Caco-2 (cell line): Measurements from ENCODE around the gene TMED5. TPM values are rescaled to one million over a fixed set of nuclear protein-coding genes. Genes with fewer than 3 reads are reported as not detected.

Experiments
- BruUV-seq: library from RNA; stranded (reverse); fragments of 400-500 nt; replicated peaks from 2 replicates; lab custom pipeline; 2021; lab: Mats Ljungman, UMichigan
- CTCF ChIA-PET: fragments of 300-600 bp; sonication (Branson Sonifier 250); formaldehyde crosslinking; loops from one replicate; lab custom pipeline; 2022; ENCODE audit warnings: antibody characterized with exemption; lab: Charles Lee
- POLR2A ChIA-PET: fragments of 300-600 bp; sonication (Branson Sonifier 250); formaldehyde crosslinking; loops from one replicate; lab custom pipeline; 2022; ENCODE audit warnings: antibody characterized with exemption; lab: Charles Lee
- DNase-seq, 2 experiments: peaks; one replicate each; pipeline versions ENCODE4 v3.0.0 to v3.0.0-alpha.2; 2020 to 2022
- H3K27me3 ChIP-seq: replicated peaks from 2 replicates; pipeline ENCODE4 v1.6.0; 2011; ENCODE audit warnings: low read length; ENCODE audit not compliant: control insufficient read depth, insufficient read depth
- H3K36me3 ChIP-seq: 2 replicates; pipeline ENCODE4 v1.5.1; 2011; ENCODE audit warnings: low read length; ENCODE audit not compliant: control insufficient read depth, insufficient read depth
- H3K4me1 ChIP-seq: fragments of 250-450 bp; sonication (Bioruptor Pico); 2 replicates; pipeline ENCODE4 v1.5.1; 2020; ENCODE audit warnings: mild to moderate bottlenecking
- H3K4me3 ChIP-seq: 2 replicates; pipeline ENCODE4 v1.5.1; 2011; ENCODE audit warnings: low read depth, mild to moderate bottlenecking, control low read depth, low read length
- H3K9me3 ChIP-seq: fragments of 250-450 bp; sonication (Bioruptor Pico); 2 replicates; pipeline ENCODE4 v1.5.1; 2020; ENCODE audit warnings: mild to moderate bottlenecking, moderate library complexity
- H3K27ac Mint-ChIP-seq: one replicate; pipeline ENCODE4 v1.8.0; 2022; ENCODE audit warnings: mixed read lengths; ENCODE audit not compliant: unreplicated experiment
- H3K27me3 Mint-ChIP-seq: one replicate; pipeline ENCODE4 v1.8.0; 2022; ENCODE audit warnings: mixed read lengths; ENCODE audit not compliant: insufficient read depth, unreplicated experiment
- H3K36me3 Mint-ChIP-seq: one replicate; pipeline ENCODE4 v1.8.0; 2022; ENCODE audit warnings: mild to moderate bottlenecking, mixed read lengths; ENCODE audit not compliant: insufficient read depth, unreplicated experiment
- H3K4me1 Mint-ChIP-seq: one replicate; pipeline ENCODE4 v1.8.0; 2022; ENCODE audit warnings: low read depth, mixed read lengths; ENCODE audit not compliant: unreplicated experiment
- H3K4me3 Mint-ChIP-seq: one replicate; pipeline ENCODE4 v1.8.0; 2022; ENCODE audit warnings: mild to moderate bottlenecking, moderate library complexity, mixed read lengths; ENCODE audit not compliant: unreplicated experiment
- H3K9me3 Mint-ChIP-seq: one replicate; pipeline ENCODE4 v1.8.0; 2022; ENCODE audit warnings: mixed read lengths; ENCODE audit not compliant: unreplicated experiment
- intact Hi-C: fragments of 100-400 bp; cut with micrococcal nuclease; formaldehyde crosslinking; loops from one replicate; pipeline ENCODE4 v1.10.0; 2022; ENCODE audit not compliant: unreplicated experiment
- total RNA-seq: library from RNA; stranded (reverse); gene quantifications from 2 replicates; pipeline ENCODE4 v1.2.3, GENCODE V29; 2022
- TF ChIP-seq, protein P1 (sequence below), 2 experiments: fragments of 200-600 bp in 1 of 2; IDR thresholded peaks; 1 replicate in 1 of 2; 2 replicates in 1 of 2; pipeline versions ENCODE4 v1.5.1 to v1.8.0; 2011 to 2022; ENCODE audit warnings: antibody characterized with exemption in 1 of 2, control low read depth in 1 of 2, inconsistent platforms in 1 of 2, low read depth in 1 of 2, low read length in 1 of 2, mild to moderate bottlenecking in 1 of 2, moderate library complexity in 1 of 2; ENCODE audit not compliant: insufficient read depth in 1 of 2, severe bottlenecking in 1 of 2, unreplicated experiment in 1 of 2

The TMED5 gene
- total RNA-seq, 1 experiment from 2014 or later: 52.6 TPM

DNA sequence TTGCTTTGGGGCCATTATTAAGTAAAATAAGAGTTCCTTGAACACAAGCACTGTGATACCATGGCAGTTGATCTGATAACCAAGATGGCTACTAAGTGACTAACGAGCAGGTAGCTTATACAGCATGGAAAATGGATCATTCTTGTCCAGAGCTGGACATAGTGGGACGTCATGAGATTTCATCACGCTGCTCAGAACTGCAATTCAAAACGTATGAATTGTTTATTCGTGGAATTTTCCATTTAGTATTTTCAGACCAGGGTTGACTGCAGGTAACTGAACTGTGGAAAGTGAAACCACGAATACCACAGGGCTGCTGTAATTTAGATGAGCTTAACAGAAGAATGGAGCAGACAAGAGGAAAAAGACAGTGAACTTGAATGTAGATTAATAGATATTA, 39.2 kb upstream of the TMED5 start:
- intact Hi-C loops: no loop called here
- Mint-ChIP-seq H3K36me3 (peaks cover 6% of the 10 kb centered on the region), H3K27ac (no peak overlapping the region), H3K4me1 (no peaks in the 10 kb centered on the region), H3K9me3 (no peaks in the 10 kb centered on the region), H3K27me3 (no peaks in the 10 kb centered on the region), H3K4me3 (no peak overlapping the region)
- TF ChIP-seq, protein P1, sequence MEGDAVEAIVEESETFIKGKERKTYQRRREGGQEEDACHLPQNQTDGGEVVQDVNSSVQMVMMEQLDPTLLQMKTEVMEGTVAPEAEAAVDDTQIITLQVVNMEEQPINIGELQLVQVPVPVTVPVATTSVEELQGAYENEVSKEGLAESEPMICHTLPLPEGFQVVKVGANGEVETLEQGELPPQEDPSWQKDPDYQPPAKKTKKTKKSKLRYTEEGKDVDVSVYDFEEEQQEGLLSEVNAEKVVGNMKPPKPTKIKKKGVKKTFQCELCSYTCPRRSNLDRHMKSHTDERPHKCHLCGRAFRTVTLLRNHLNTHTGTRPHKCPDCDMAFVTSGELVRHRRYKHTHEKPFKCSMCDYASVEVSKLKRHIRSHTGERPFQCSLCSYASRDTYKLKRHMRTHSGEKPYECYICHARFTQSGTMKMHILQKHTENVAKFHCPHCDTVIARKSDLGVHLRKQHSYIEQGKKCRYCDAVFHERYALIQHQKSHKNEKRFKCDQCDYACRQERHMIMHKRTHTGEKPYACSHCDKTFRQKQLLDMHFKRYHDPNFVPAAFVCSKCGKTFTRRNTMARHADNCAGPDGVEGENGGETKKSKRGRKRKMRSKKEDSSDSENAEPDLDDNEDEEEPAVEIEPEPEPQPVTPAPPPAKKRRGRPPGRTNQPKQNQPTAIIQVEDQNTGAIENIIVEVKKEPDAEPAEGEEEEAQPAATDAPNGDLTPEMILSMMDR (IDR thresholded peaks at IDR 0.05; ENCODE audit: insufficient read depth in 1 of 2, low read depth in 1 of 2, low read length in 1 of 2, severe bottlenecking in 1 of 2, unreplicated experiment in 1 of 2): no peak
- no peak overlapping the region for H3K4me3 ChIP-seq
- H3K27me3 ChIP-seq: no peaks in the 10 kb centered on the region
- ChIA-PET CTCF (no interaction called here), POLR2A (no interaction called here)
- no peaks in the 10 kb centered on the region for H3K4me1 ChIP-seq
- BruUV-seq: no TSS peak
- H3K36me3 ChIP-seq: no peaks in the 10 kb centered on the region
- no peaks in the 10 kb centered on the region for H3K9me3 ChIP-seq
- DNase-seq: no peak

DNA sequence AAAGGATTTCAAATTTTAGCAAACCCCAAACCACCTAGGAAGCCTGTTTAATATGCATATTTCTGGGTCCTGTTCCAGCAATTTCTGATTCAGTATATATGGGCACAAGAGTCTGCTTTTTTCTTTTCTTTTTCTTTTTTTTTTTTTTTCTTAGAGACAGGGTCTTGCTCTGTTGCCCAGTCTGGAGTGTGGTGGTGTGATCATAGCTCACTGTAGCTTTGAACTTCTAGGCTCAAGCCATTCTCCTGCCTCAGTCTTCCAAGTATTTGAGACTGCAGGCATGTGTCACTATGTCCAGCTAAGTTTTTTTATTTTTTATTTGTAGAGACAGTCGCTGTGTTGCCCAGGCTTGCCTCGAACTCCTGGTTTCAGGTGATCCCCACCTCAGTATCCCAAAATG, 35.1 kb upstream of the TMED5 start:
- no peak for DNase-seq
- POLR2A ChIA-PET: no interaction called here

DNA sequence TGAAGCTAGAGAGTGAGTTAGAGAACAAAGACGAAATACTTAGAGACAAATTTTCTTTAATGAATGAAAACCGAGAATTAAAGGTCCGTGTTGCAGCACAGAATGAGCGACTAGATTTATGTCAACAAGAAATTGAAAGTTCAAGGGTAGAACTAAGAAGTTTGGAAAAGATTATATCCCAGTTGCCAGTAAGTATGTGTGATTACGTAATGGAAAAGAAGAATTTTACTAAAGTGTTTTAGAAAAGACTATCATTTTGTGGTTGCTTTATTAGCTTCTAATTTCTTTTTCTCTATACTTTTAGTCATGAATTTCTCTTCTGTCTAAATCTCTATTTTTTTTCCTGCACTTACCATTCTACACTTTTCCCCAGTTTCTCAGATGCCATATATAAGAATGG, 27.0 kb upstream of the TMED5 start:
- Histone ChIP-seq H3K4me3 (no peak overlapping the region), H3K9me3 (no peaks in the 10 kb centered on the region), H3K27me3 (no peaks in the 10 kb centered on the region), H3K36me3 (no peaks in the 10 kb centered on the region), H3K4me1 (no peaks in the 10 kb centered on the region)
- intact Hi-C loops: no loop called here
- BruUV-seq: no TSS peak
- no peak overlapping the region for H3K4me3 Mint-ChIP-seq
- no peak for DNase-seq
- H3K4me1 Mint-ChIP-seq: no peaks in the 10 kb centered on the region
- no peaks in the 10 kb centered on the region for H3K36me3 Mint-ChIP-seq
- POLR2A ChIA-PET: no interaction called here
- no peaks in the 10 kb centered on the region for H3K27me3 Mint-ChIP-seq
- CTCF ChIA-PET: no interaction called here
- no peak overlapping the region for H3K27ac Mint-ChIP-seq
- TF ChIP-seq, protein P1 (IDR thresholded peaks at IDR 0.05; ENCODE audit: insufficient read depth in 1 of 2, low read depth in 1 of 2, low read length in 1 of 2, severe bottlenecking in 1 of 2, unreplicated experiment in 1 of 2): no peak
- no peaks in the 10 kb centered on the region for H3K9me3 Mint-ChIP-seq

More for the DNA sequence above, 35.1 kb upstream of the TMED5 start:
- BruUV-seq: no TSS peak
- Histone ChIP-seq H3K4me3 (no peak overlapping the region), H3K9me3 (no peaks in the 10 kb centered on the region), H3K4me1 (no peaks in the 10 kb centered on the region), H3K27me3 (no peaks in the 10 kb centered on the region), H3K36me3 (no peaks in the 10 kb centered on the region)
- no peaks in the 10 kb centered on the region for H3K36me3 Mint-ChIP-seq
- CTCF ChIA-PET: no interaction called here
- H3K27me3 Mint-ChIP-seq: no peaks in the 10 kb centered on the region
- no peak overlapping the region for H3K27ac Mint-ChIP-seq
- intact Hi-C loops: no loop called here
- H3K4me3 Mint-ChIP-seq: no peak overlapping the region
- TF ChIP-seq, protein P1 (IDR thresholded peaks at IDR 0.05; ENCODE audit: insufficient read depth in 1 of 2, low read depth in 1 of 2, low read length in 1 of 2, severe bottlenecking in 1 of 2, unreplicated experiment in 1 of 2): no peak
- H3K4me1 Mint-ChIP-seq: no peaks in the 10 kb centered on the region
- no peaks in the 10 kb centered on the region for H3K9me3 Mint-ChIP-seq
